VCaP (cell line): ENCODE data around the gene LILRB3.

Experiments
- H3K27ac ChIP-seq: fragments of 450-650 bp; 2 replicates; pipeline ENCODE4 v1.5.1; 2017
- TF ChIP-seq, protein P1 (sequence below): fragments of 450-650 bp; conservative IDR thresholded peaks from 2 replicates; pipeline ENCODE4 v1.5.1; 2017; ENCODE audit warnings: mild to moderate bottlenecking, moderate library complexity

Gene LILRB3

DNA sequence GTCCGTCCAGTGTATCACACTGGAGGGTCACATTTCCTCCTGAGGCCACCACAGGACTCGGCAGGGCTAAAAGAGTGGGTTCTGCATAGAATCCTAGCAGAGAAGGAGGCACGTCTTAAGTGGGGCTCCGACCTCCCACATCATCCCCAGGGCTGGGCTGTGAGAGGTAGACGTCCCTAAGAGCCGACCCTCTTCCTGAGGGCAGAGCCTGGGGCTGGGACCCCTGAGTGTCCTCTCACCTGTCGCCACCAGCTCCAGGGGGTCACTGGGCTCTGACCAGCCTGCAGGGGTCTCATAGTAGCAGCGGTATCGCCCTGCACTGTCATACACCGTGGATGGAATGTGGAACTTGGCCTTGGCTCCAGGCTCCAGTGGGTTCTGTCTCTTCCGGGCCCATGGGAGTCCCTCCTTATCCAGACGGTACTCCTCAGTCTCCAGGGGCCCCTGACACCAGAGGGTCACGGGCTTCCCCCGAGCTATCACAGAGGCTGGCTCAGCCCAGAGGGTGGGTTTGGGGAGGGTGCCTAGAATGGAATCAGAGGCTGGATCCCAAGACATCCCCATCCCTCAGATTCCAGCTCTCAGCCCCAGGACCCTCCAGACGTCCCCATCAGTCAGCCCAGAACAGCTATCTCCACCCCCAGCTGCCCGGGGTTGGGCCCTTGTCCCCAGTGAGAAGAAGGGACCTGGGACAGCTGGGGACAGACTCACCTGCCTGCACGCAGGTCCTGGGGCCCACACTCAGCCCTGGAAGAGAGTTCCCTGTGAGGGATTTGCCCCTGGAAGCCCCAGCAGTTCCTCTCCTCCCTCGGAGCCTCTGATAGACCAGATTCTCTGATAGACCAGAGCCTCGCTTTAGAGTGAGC is 33.7 kb upstream of the LILRB3 start:
- TF ChIP-seq, protein P1, sequence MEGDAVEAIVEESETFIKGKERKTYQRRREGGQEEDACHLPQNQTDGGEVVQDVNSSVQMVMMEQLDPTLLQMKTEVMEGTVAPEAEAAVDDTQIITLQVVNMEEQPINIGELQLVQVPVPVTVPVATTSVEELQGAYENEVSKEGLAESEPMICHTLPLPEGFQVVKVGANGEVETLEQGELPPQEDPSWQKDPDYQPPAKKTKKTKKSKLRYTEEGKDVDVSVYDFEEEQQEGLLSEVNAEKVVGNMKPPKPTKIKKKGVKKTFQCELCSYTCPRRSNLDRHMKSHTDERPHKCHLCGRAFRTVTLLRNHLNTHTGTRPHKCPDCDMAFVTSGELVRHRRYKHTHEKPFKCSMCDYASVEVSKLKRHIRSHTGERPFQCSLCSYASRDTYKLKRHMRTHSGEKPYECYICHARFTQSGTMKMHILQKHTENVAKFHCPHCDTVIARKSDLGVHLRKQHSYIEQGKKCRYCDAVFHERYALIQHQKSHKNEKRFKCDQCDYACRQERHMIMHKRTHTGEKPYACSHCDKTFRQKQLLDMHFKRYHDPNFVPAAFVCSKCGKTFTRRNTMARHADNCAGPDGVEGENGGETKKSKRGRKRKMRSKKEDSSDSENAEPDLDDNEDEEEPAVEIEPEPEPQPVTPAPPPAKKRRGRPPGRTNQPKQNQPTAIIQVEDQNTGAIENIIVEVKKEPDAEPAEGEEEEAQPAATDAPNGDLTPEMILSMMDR: no peak

DNA sequence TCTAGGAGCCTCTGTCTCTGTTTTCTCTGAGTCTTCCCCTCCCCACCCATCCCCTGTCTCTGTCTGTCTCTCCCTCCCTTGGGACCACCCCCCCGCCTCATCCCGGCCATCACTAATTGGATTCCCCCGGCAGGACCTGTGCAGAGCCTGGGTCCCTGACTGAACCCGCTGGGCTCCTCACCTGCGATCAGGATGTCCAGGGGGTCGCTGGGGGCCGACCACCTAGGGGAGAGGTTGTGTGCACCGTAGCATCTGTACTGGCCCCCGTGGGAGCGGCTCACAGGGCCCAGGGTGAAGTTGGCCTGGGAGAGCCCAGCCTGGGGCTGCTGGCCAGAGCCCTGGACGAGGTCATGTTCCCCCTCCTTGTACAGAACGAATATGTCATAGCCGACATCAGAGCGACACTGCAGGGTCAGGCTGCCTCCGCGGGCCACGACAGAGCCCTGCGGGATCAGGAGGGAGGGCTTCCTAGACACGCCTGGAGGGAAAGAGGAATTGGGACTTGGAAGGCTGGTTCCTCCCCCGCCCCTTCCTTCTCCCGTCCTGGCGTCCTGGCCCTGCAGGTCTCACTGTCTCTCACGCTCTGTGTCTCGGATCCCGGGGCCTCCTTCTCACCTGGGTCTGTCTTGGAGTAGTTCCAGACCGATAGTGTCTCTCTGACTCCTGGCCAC is 32.4 kb upstream of the LILRB3 start:
- TF ChIP-seq, protein P1: no peak

More for the DNA sequence above, 33.7 kb upstream of the LILRB3 start:
- no peak overlapping the region for H3K27ac ChIP-seq

DNA sequence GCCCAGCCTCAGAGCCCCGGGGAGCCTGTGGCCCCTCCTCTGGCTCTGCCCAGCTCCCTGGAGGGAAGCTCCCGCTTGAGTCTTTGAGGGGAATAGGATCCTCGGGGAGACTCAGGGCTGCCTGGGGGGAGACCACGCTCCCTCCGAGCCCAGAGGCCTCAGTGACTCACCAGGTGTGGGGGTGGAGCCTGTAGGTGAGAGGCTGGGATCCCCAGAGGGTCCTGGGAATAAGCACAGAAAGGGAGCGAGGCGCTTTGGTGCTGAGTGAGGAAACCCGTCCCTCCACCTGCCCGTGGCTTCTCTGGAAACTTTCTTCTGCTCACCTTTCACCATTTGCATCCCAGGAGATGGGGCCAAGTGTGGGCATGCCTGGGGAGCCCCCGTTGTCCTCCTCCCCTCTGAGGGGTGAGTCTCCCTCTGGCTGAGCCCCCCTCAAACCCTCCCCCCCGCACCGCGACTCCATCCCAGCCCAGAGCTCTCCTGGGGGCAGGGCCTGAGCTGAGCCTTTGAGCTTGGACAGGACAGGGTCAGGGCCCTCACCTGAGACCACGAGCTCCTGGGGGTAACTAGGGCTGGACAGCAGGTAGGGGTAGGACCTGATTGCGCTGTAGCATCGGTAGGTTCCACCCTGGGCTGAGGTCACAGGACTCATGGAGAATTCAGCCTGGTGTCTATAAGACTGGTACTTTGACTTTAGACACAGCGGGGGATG is 31.5 kb upstream of the LILRB3 start:
- H3K27ac ChIP-seq: no peak overlapping the region
- TF ChIP-seq, protein P1: no peak

More for the DNA sequence above, 32.4 kb upstream of the LILRB3 start:
- no peak overlapping the region for H3K27ac ChIP-seq

DNA sequence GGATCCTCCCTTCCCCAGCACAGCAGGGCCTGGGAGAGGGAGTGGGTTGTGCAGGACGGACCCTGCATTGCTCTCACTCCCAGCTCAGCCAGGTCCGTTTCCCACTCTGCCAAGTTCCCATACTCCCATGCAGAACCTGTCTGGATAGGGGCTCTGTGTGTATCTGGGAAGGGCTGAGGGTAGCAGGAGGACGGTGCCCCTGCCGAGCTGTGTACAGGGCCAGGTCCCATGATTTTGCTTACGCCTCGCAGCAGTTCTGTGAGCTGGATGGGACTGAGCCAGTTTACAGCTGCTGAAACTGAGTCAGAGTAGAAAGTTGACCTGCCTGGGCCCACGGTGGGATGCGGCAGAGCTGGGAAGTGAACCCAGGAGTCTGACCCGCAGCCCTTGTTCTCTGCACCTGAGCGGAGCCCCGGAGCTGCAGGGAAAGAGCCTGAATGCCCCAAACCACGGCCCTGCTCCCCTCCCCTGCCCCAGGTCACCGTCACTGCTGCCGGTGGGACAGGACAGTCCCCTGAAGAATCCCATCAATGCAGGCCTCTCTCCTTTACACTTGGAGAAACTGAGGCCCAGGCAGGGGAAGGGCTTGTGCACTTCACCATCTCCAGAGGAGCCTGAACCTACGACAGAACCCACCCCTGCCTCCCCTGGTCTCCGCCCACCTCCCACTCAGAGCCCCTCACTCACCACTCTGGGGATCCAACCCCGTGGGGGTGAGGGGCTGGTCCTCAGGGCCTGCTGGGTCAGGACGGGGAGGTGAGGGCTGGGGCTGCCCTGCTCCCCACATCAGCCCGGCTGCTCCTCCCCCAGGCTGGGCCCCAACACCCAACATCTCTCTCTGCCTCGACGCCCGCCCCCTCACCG is 30.8 kb upstream of the LILRB3 start:
- no peak overlapping the region for H3K27ac ChIP-seq
- TF ChIP-seq, protein P1: no peak

DNA sequence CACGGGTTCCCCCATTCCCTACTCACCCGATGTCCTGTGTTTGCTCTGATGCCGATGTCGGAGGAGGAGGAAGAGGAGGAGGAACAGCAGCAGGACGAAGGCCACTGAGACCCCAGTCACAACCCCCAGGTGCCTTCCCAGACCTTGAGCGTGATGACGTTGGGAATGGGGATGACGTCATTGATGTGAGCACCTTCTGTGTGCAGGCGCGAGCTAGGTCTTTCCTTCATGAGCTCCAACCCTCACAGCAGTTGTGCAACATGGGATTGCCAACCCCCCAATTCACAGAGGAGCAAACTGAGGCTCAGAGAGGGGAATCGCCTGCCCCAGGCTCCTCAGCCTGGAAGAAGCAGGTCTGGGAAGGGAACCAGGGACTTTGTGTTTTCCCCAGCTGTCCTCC is 30.0 kb upstream of the LILRB3 start:
- H3K27ac ChIP-seq: no peak overlapping the region
- TF ChIP-seq, protein P1: no peak

DNA sequence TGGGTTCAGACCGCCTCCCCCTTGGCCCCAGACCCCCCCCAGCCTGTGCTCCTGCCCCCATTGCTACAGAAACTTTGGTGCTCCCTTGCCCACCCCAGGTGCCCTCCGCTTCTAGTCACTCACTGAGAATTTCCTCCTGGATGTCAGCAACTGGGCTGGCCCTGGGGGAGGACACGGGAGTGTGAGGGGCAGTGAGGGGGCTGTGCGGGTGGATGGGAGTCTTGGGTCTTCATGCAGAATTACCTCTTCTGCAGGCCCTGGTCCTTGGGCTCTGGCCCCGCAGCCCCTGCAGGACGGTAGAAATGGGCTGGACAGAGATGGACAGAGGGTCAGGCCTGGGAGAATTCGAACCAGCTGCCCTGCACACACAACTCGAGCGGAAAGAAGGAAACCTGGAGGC is 29.4 kb upstream of the LILRB3 start:
- TF ChIP-seq, protein P1: no peak
- H3K27ac ChIP-seq: no peak overlapping the region
